ENCODE data around the gene TMEM132D. TPM values are rescaled to one million over a fixed set of nuclear protein-coding genes. Genes with fewer than 3 reads are reported as not detected.

The TMEM132D gene
- total RNA-seq, 2 experiments from 2014 or later = not detected

DNA sequence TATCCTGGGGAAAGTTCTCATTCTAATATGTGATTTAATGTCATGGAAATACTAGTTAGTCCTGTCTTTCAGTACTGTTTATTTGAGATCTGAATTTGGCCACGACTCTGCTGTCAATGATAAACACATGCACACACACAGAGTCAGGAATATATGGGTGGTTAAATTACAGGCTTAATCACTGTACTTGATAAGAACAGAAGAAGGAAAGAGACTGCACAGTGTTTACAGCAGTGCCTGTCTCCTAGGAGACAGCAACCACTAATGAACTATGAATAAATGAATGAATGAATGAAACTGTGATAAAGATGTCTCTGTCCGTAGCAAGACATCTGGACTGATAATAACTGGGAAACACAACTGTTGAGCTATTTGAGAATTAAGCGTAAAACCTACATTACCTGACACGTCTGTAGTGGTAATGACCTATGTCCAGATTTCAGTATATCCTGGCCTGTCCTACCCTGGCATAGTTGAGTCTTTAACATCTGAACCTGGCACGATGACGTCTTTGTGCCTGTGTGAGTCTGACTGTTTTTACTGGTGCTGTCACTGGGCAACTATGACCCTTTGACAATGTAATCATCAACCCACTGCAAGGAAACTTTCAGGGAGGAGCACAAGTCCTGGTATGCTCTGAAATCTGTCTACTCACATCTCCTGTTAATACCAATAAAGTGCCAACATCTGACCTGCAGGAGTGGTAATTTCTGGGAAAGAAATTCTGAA, 524.6 kb downstream of the TMEM132D start:
- H3K36me3 Mint-ChIP-seq = no peaks in the 10 kb centered on the region
- H3K27me3 Mint-ChIP-seq = no peaks in the 10 kb centered on the region
- DNase-seq = no peak
- H3K27ac Mint-ChIP-seq = no peak overlapping the region
- H3K4me3 Mint-ChIP-seq = no peak overlapping the region
- H3K9me3 Mint-ChIP-seq = peaks cover 3% of the 10 kb centered on the region
- no peaks in the 10 kb centered on the region for H3K4me1 Mint-ChIP-seq

DNA sequence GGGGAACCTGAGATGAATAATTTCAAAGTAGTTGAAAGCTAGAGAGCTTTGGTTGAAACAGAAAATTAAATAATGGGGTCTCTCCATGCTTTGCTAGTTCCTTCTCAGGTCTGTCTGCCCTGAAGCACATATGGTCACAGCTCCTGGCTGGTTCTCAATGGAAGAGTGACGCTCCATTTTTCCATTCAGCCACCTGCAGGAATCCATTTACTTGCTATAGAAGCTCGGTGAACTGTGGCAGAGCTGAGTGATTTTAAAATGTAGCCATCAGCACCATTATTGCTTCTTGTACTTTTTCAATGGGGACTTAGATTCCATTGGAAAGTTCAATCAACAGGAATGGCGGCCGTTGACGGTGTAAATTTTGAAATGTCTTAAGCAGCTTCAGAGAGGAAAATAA, 525.3 kb downstream of the TMEM132D start:
- no peak for DNase-seq
- Mint-ChIP-seq H3K27ac (no peak overlapping the region), H3K36me3 (no peaks in the 10 kb centered on the region), H3K4me1 (no peaks in the 10 kb centered on the region), H3K4me3 (no peak overlapping the region), H3K27me3 (no peaks in the 10 kb centered on the region), H3K9me3 (peaks cover 3% of the 10 kb centered on the region)

DNA sequence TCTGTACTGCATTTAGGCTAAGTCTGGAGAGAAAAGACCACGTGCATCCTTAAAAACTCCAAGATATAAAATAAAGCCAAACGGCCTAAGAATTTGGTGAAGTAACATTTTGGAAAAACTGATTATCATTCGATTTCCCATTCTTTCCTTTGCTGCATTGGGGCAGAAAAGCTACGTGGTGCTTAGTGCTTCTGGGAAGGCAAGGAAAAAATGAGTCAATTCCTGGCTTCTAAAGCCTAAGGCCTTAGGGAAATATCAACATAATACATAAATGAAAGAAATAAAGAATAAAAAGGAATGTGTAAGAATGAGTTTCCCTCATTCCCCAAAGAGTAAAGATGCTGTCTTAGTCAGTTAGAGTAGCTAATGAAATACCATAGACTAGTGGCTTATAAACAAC, 530.1 kb downstream of the TMEM132D start:
- H3K36me3 Mint-ChIP-seq = no peaks in the 10 kb centered on the region
- DNase-seq = no peak
- no peak overlapping the region for H3K27ac Mint-ChIP-seq
- H3K4me3 Mint-ChIP-seq = no peak overlapping the region
- H3K4me1 Mint-ChIP-seq = no peaks in the 10 kb centered on the region
- H3K9me3 Mint-ChIP-seq = peaks cover 3% of the 10 kb centered on the region
- H3K27me3 Mint-ChIP-seq = no peaks in the 10 kb centered on the region

DNA sequence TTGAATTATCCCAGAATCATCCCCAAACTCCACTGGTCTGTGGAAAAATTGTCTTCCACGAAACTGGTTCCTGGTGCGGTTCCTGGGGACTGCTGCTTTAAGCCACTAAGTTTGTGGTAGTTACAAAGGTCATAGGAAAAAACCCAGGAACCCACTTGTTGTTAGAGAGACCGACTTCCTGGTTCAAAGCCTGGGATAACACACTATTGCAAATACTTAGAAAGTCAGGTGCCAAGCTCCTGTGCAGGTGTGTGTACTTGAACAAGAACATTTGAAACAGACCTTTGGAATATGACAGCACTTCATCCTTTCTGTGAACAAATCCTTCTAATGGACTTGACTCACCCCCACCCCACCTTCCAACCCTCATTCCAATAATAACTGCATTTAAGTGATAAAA, 530.9 kb downstream of the TMEM132D start:
- H3K27ac Mint-ChIP-seq = no peak overlapping the region
- peaks cover 4% of the 10 kb centered on the region for H3K9me3 Mint-ChIP-seq
- H3K27me3 Mint-ChIP-seq = no peaks in the 10 kb centered on the region
- no peaks in the 10 kb centered on the region for H3K36me3 Mint-ChIP-seq
- no peaks in the 10 kb centered on the region for H3K4me1 Mint-ChIP-seq
- H3K4me3 Mint-ChIP-seq = no peak overlapping the region
- no peak for DNase-seq

DNA sequence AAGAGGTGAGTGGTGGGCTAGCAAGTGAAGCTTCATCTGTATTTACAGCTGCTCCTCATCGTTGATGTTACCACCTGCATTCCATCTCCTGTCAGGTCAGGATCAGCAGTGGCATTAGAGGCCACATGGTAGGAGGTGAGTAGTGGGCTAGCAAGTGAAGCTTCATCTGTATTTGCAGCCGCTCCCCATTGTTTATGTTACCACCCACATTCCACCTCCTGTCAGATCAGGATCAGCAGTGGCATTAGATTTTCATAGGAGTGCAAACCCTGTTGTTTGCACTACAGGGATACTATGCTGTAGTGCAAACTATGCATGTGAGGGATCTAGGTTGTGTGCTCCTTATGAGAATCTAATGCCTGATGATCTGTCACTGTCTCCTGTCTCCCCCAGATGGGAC, 531.5 kb downstream of the TMEM132D start:
- DNase-seq = no peak
- H3K9me3 Mint-ChIP-seq = peaks cover 3% of the 10 kb centered on the region
- H3K27me3 Mint-ChIP-seq = no peaks in the 10 kb centered on the region
- H3K36me3 Mint-ChIP-seq = no peaks in the 10 kb centered on the region
- no peak overlapping the region for H3K27ac Mint-ChIP-seq
- no peak overlapping the region for H3K4me3 Mint-ChIP-seq
- no peaks in the 10 kb centered on the region for H3K4me1 Mint-ChIP-seq

DNA sequence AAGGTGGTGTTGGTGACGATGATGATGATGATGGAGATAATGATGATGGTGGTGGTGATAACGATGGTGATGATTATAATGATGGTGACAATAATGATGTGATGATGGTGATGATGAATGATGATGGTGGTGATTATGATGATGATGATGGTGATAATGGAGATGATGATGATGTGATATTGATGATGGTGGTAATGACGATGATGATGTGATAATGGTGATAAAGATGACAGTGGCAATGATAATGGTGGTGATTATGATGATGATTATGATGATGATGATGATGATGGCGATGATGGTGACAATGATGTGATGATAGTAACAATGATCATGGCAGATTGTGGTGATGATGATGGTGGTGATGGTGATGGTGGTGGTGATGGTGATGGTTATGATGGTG, 532.6 kb downstream of the TMEM132D start:
- Mint-ChIP-seq H3K27me3 (no peaks in the 10 kb centered on the region), H3K27ac (no peak overlapping the region), H3K9me3 (peaks cover 3% of the 10 kb centered on the region), H3K36me3 (no peaks in the 10 kb centered on the region), H3K4me1 (no peaks in the 10 kb centered on the region), H3K4me3 (no peak overlapping the region)
- no peak for DNase-seq

DNA sequence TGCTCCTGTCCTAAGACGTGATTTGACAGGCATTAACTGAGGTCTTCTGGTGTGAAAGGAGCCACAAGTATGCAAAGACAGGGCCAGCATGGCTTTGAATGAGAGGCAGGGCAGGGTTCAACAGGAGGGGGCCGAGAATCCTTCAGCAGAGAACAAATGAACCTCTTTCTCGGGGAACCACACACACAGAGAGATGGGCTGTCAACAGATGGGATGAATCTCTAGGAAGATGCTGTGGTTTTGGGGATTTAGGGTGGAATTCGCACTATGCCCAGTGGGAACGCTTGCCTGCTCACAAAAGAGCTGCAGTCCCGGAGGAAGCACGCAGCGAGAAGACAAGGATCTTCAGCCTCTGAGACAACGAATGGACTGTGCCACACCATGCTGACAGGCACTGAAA, 537.2 kb downstream of the TMEM132D start:
- Mint-ChIP-seq H3K4me1 (no peaks in the 10 kb centered on the region), H3K27ac (no peak overlapping the region), H3K4me3 (no peak overlapping the region), H3K9me3 (peaks cover 3% of the 10 kb centered on the region), H3K27me3 (no peaks in the 10 kb centered on the region), H3K36me3 (no peaks in the 10 kb centered on the region)
- DNase-seq = no peak

DNA sequence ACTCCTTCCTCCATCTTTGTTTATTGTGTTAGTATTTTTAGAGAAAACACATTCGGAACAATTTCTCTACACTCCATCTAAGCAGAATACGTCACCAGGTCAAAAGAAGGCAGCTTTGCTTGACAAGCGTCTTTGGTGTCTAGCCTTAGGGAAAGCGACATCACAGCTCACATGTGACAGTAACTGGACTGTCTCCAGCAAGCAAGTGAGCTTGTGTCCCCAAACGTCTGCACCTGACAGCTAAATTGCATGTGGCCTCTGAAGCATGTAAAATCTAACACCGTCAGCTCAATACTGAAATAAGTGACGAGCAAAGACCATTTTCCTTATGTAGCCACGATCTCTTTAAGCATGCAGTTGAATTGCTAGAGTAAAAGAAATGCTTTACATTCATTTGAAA, 540.8 kb downstream of the TMEM132D start:
- H3K9me3 Mint-ChIP-seq = peaks cover 2% of the 10 kb centered on the region
- no peak for DNase-seq
- H3K36me3 Mint-ChIP-seq = no peaks in the 10 kb centered on the region
- H3K4me1 Mint-ChIP-seq = no peaks in the 10 kb centered on the region
- no peak overlapping the region for H3K4me3 Mint-ChIP-seq
- H3K27me3 Mint-ChIP-seq = no peaks in the 10 kb centered on the region
- H3K27ac Mint-ChIP-seq = no peak overlapping the region

DNA sequence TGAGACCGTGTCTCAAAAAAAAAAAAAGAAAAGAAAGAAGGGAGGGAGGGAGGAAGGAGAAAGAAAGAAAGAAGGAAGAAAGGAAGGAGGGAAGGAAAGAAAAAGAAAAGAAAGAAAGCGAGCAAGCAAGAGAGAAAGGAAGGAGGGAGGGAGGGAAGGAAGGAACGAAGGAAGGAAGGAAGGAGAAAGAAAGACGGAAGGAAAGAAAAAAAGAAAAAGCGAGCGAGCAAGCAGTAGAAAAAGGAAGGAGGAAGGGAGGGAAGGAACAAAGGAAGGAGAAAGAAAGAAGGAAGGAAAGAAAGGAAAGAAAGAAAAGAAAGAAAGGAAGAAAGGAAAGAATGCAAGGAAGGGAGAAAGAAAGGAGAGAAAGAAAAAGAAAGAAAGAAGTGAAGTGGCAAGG, 546.6 kb downstream of the TMEM132D start:
- no peaks in the 10 kb centered on the region for H3K36me3 Mint-ChIP-seq
- H3K27me3 Mint-ChIP-seq = no peaks in the 10 kb centered on the region
- no peak for DNase-seq
- H3K4me3 Mint-ChIP-seq = no peak overlapping the region
- no peaks in the 10 kb centered on the region for H3K4me1 Mint-ChIP-seq
- no peak overlapping the region for H3K27ac Mint-ChIP-seq
- peaks cover 4% of the 10 kb centered on the region for H3K9me3 Mint-ChIP-seq

DNA sequence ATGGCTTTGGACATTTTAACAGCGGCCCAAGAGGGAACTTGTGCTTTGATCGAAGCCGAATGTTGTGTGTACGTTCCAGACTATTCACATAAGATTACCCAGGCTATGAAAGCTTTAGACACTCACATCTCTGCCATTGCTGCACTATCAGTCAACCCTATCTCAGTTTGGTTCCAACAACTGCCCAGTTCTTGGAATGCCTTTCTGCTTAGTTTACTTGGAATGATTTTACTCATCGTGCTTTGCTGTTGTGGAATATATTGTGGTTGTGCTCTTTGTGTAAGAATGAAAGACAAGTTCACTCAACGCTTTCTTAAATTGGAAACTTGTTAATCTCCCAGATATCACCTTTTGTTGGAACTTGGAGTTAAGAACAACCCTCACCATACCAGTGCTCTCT, 552.3 kb downstream of the TMEM132D start:
- Mint-ChIP-seq H3K4me1 (no peaks in the 10 kb centered on the region), H3K36me3 (no peaks in the 10 kb centered on the region)

DNA sequence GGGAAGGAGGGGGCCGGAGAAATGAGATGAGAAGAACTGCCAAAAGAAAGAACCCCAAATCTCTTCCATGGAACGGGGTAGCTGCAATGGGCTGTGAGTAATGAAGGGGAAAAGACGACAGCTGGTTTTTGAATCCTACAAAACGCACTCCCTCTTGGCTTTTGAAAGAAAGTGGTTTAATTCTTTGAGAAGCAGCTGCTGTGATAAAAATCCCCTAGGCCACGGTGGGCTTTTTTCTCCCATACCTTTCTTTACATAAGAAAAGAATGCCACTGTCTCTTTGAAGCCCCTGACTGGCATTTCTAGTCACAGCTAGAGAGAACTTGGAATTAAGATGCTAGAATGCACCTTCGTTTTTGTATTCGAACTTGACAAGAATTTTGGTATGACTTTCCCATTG, 564.5 kb downstream of the TMEM132D start:
- H3K27me3 Mint-ChIP-seq = no peaks in the 10 kb centered on the region
- DNase-seq = no peak
- no peak overlapping the region for H3K27ac Mint-ChIP-seq
- no peaks in the 10 kb centered on the region for H3K4me1 Mint-ChIP-seq
- no peaks in the 10 kb centered on the region for H3K36me3 Mint-ChIP-seq
- H3K9me3 Mint-ChIP-seq = peaks cover 11% of the 10 kb centered on the region
- H3K4me3 Mint-ChIP-seq = no peak overlapping the region

More for the DNA sequence above, 552.3 kb downstream of the TMEM132D start:
- DNase-seq = no peak
- Mint-ChIP-seq H3K4me3 (no peak overlapping the region), H3K9me3 (peaks cover 2% of the 10 kb centered on the region), H3K27me3 (no peaks in the 10 kb centered on the region), H3K27ac (no peak overlapping the region)

DNA sequence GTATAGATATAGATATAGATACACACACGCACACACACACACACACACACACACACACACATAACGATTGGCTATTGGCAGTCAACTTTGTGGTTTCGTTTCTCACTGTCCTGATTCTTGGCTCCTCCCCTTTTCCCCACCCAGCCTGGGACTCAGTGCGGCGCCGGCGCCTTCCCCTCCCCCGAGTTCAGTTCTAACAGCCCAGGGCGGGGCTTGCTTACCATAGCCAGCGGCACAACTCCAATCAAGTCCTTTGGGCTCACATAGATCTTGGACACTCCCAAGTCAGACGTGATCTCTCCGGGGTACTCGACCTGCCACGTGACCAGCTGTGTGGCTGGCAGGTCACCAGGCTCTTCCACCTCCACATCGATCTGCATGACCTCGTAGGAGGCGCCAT, 566.4 kb downstream of the TMEM132D start:
- Mint-ChIP-seq H3K4me3 (no peak overlapping the region), H3K27me3 (no peaks in the 10 kb centered on the region), H3K27ac (no peak overlapping the region), H3K36me3 (no peaks in the 10 kb centered on the region), H3K9me3 (peaks cover 11% of the 10 kb centered on the region), H3K4me1 (no peaks in the 10 kb centered on the region)
- DNase-seq = no peak

DNA sequence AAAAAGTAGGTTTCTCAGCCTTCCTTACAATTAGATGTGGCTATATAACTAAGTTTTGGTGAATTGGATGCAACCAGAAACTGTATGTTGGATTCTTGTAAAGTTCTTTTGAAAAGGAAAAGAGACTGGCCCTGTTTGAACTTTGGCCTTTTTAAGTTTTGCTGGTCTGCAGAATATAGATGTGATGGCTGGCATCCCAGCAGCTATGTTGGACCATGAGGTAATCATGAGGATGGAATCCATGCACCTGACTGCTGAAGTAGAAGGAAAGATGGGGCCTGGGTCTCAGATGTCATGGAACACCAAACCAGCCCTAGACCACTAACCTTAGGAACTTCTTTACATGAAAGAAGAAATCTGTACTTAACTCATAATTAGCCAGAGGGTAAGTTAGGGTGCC, 568.1 kb downstream of the TMEM132D start:
- no peak for DNase-seq
- H3K27me3 Mint-ChIP-seq = no peaks in the 10 kb centered on the region
- H3K9me3 Mint-ChIP-seq = peaks cover 9% of the 10 kb centered on the region
- no peak overlapping the region for H3K27ac Mint-ChIP-seq
- no peaks in the 10 kb centered on the region for H3K36me3 Mint-ChIP-seq
- no peaks in the 10 kb centered on the region for H3K4me1 Mint-ChIP-seq
- no peak overlapping the region for H3K4me3 Mint-ChIP-seq

DNA sequence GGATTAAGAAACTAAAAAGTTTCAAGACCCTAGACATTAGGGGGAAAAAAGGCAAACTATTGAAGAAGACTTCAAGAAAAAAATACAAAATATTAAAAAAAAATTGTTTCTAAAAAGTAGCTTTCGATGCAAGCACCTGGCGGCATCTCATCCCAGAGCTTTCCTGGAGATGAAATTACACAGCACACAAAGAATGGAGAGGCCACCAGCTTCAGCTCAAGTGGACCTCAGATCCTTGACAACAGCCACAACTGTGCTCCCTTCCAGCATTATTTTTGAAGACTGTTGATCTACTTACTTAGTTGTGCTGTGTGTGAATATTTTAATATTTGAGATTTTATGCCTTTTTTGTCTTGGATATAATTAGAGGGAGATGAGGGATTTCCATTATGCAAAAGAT, 571.5 kb downstream of the TMEM132D start:
- H3K4me3 Mint-ChIP-seq = no peak overlapping the region
- no peak for DNase-seq
- H3K9me3 Mint-ChIP-seq = peaks cover 4% of the 10 kb centered on the region
- no peaks in the 10 kb centered on the region for H3K36me3 Mint-ChIP-seq
- H3K27me3 Mint-ChIP-seq = no peaks in the 10 kb centered on the region
- no peaks in the 10 kb centered on the region for H3K4me1 Mint-ChIP-seq
- H3K27ac Mint-ChIP-seq = no peak overlapping the region

DNA sequence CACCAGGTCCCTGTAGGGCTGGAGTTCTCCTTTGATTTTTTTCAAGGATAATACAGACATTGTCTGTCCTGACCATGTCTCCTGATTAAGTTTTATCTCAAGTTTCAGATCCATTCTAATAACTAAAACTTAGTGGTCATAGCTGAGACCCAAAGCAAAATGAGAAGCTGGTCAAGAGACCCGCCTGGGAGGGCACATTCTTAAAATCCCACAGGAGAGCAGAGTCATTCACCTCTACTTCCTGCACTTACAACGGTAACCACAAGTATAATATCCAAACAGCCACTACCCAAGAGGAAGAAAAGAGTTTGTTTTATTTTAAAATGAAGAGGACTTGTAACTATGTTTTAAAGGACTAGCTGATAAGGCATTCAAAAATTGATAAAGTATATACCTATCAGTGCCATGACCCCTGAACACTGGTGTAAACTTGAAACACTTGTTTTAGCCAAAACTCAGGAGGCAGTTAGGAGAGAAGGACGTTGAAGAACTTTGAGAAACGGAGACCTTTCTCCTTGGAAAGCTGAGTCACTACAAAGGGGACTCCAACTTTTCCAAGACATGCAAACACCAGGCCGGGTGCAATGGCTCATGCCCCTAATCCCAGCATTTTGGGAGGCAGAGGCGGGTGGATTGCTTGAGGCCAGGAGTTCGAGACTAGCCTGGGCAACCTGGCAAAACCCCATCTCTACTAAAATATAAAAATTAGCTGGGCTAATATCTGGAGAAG, 572.3 kb downstream of the TMEM132D start:
- H3K27ac Mint-ChIP-seq = no peak overlapping the region
- H3K4me3 Mint-ChIP-seq = no peak overlapping the region
- H3K36me3 Mint-ChIP-seq = no peaks in the 10 kb centered on the region
- no peaks in the 10 kb centered on the region for H3K4me1 Mint-ChIP-seq
- no peaks in the 10 kb centered on the region for H3K27me3 Mint-ChIP-seq
- no peak for DNase-seq
- peaks cover 4% of the 10 kb centered on the region for H3K9me3 Mint-ChIP-seq

DNA sequence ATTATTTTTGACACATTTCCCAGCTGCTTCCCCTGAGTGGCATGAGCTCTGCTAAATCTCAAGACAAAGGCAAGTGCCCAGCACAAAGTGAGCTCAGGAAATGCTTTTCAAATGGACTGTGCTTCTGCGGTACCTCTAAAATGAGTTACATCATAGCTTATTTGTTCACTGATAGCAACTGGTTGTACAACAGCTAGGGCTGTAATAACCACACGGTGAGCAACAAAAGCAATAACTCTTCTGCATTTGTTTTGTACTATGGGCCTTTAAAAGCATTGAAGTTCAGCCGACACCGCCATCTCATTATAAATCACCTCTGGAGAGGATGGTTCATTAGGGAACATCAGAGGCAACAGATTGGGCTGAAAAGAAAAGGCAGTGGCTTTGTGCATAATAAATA, 575.6 kb downstream of the TMEM132D start:
- peaks cover 2% of the 10 kb centered on the region for H3K9me3 Mint-ChIP-seq
- no peaks in the 10 kb centered on the region for H3K36me3 Mint-ChIP-seq
- no peak overlapping the region for H3K27ac Mint-ChIP-seq
- no peak overlapping the region for H3K4me3 Mint-ChIP-seq
- no peaks in the 10 kb centered on the region for H3K4me1 Mint-ChIP-seq
- no peaks in the 10 kb centered on the region for H3K27me3 Mint-ChIP-seq
- no peak for DNase-seq
